GM19351 (cell line): ENCODE data around the gene RGS5.
"Not testable (repeated sequence)": the region's sequence is repeated elsewhere in the genome, so short reads cannot be mapped to it uniquely, and the experiment has no call there.

Experiments
- ATAC-seq: cut with Tn5 transposase; IDR thresholded peaks from one replicate; pipeline ENCODE4 v1.9.1; 2021; ENCODE audit warnings: mild to moderate bottlenecking, moderate library complexity; ENCODE audit not compliant: unreplicated experiment

The RGS5 gene

GRCh38 chr1:163202833-163203451 lies at the start of gene RGS5:
Gene RGS5, minus strand, starts transcription at chr1:163202916. Its CDS starts 81 bp downstream, at chr1:163202835.
- ATAC-seq, result no peak

- ATAC-seq, result no peak
Observed at GRCh38 chr1:163250382-163250974, 47.8 kb upstream of the RGS5 start.

GRCh38 chr1:163248064-163248463 lies 45.3 kb upstream of the RGS5 start:
- no peak for ATAC-seq

- ATAC-seq, result not testable (repeated sequence)
Observed at GRCh38 chr1:163244648-163245047, 41.9 kb upstream of the RGS5 start.

- ATAC-seq, result no peak
Observed at GRCh38 chr1:163241746-163242145, 39.0 kb upstream of the RGS5 start.

- no peak for ATAC-seq
Observed at GRCh38 chr1:163240705-163241104, 38.0 kb upstream of the RGS5 start.

GRCh38 chr1:163233643-163234042 lies 30.9 kb upstream of the RGS5 start:
- ATAC-seq, result not testable (repeated sequence)

GRCh38 chr1:163231385-163231784 lies 28.7 kb upstream of the RGS5 start:
- no peak for ATAC-seq

- no peak for ATAC-seq
Observed at GRCh38 chr1:163230827-163231226, 28.1 kb upstream of the RGS5 start.

GRCh38 chr1:163228271-163228670 lies 25.6 kb upstream of the RGS5 start:
- not testable (repeated sequence) for ATAC-seq

- no peak for ATAC-seq
Observed at GRCh38 chr1:163227126-163227525, 24.4 kb upstream of the RGS5 start.

GRCh38 chr1:163213626-163214025 lies 10.9 kb upstream of the RGS5 start:
- ATAC-seq, result no peak

GRCh38 chr1:163211667-163212066 lies 9.0 kb upstream of the RGS5 start:
- no peak for ATAC-seq

- no peak for ATAC-seq
Observed at GRCh38 chr1:163205513-163205912, 2.8 kb upstream of the RGS5 start.

GRCh38 chr1:163203561-163203960 lies 845 bp upstream of the RGS5 start:
- no peak for ATAC-seq

- ATAC-seq, result no peak
Observed at GRCh38 chr1:163201906-163202305, 810 bp downstream of the RGS5 start.

GRCh38 chr1:163197022-163197421 lies 5.7 kb downstream of the RGS5 start:
- no peak for ATAC-seq

GRCh38 chr1:163196449-163196787 lies 6.3 kb downstream of the RGS5 start:
- ATAC-seq, result no peak

- ATAC-seq, result no peak
Observed at GRCh38 chr1:163195728-163196448, 6.8 kb downstream of the RGS5 start.

GRCh38 chr1:163191301-163191700 lies 11.4 kb downstream of the RGS5 start:
- ATAC-seq, result peak; percentile 85

GRCh38 chr1:163188947-163189346 lies 13.8 kb downstream of the RGS5 start:
- ATAC-seq, result no peak

- no peak for ATAC-seq
Observed at GRCh38 chr1:163187849-163188248, 14.9 kb downstream of the RGS5 start.
